HG03097 (cell line): ENCODE data around the gene CUX1.

Experiments
- ATAC-seq: cut with Tn5 transposase; IDR thresholded peaks from one replicate; pipeline ENCODE4 v1.9.1; 2021; ENCODE audit not compliant: unreplicated experiment, low FRiP score

Gene CUX1

GRCh38 chr7:102196028-102196427 is 378.6 kb downstream of the CUX1 start:
- ATAC-seq: no peak

DNA sequence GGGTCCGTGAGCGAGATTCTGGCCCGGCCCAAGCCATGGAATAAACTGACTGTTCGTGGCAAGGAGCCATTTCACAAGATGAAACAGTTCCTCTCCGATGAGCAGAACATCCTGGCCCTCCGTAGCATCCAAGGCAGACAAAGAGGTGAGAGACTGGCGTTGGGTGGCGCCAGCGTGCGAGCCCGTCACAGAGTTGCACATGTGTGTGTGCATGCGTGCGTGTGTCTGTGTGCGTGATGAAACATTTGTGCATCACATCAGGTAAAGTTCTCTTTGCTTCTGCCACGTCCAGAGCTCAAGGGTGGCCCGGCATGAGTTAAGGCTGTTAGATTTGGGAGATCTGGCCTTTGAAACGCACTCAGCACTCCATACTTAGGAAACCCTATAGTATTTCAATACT is 379.7 kb downstream of the CUX1 start:
- ATAC-seq: no peak

DNA sequence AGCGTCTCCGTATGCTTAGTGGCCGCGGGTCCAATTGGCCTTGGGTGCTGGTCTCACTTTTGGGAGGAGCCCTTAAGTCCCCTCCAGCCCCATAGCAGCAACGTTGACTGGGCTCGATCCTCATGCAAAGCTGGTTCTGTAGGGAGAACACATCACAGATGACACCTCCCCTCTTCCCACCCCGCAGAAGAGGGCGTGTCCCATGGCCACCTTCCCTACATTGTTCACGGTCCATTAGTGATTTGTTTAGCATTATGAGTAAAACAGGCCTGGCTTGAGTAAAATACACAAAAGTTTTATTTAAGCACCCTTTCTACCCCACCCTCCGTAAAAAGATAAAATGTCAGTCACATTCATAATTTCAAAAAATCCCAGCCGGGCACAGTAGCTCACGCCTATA is 380.2 kb downstream of the CUX1 start:
- ATAC-seq: no peak

DNA sequence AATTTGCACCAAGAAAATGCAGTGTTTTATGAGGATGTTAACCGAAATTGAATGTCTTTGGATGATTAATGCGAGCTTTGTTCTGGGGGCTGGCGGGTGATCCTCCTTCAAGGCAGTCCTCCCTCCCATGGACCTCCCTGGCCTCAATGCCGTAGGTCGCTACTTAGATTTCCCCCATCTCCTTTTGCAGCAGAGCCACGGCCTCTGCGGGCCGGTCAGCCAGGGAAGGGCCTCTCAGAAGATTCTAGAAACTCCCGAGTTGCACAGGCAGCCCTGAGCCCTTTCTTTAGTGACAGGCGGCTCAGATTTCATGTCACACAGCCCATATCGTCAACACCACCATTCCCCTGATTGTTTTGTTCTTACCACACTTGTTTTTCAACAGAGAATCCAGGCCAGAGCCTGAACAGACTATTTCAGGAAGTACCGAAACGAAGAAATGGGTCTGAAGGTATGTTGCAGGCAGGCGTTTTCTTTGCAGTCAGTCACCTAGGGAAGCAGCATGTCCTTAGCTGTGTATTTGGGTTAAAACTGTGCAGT is 381.1 kb downstream of the CUX1 start:
- no peak for ATAC-seq

DNA sequence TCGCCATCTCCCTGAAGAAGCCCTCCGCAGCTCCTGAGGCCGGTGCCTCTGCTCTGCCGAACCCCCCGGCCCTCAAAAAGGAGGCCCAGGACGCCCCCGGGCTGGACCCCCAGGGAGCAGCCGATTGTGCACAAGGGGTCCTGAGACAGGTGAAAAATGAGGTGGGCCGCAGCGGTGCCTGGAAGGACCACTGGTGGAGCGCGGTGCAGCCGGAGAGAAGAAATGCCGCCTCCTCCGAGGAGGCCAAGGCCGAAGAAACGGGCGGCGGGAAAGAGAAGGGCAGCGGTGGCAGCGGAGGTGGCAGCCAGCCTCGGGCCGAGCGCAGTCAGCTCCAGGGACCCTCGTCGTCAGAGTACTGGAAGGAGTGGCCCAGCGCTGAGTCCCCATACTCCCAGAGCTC is 384.1 kb downstream of the CUX1 start:
- ATAC-seq: no peak

- ATAC-seq: no peak
Observed at GRCh38 chr7:102202556-102202955, 385.1 kb downstream of the CUX1 start.

- ATAC-seq: no peak
Observed at GRCh38 chr7:102203218-102203617, 385.8 kb downstream of the CUX1 start.

DNA sequence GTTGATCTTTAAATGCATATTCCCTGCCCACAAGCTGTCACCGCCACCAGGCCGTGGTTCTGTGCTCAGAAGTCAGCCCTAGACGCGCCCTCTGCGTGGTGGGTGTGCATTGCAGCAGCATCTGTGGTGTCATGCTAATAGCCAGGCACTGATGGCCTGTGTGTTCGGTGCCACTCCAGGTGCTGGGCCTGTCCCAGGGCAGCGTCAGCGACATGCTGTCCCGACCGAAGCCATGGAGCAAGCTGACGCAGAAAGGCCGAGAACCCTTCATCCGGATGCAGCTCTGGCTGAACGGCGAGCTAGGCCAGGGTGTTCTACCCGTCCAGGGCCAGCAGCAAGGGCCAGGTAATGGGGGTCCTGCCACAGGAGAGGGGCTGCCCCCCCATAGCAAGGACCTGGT is 386.8 kb downstream of the CUX1 start:
- ATAC-seq: no peak

- no peak for ATAC-seq
Observed at GRCh38 chr7:102205915-102206314, 388.5 kb downstream of the CUX1 start.

DNA sequence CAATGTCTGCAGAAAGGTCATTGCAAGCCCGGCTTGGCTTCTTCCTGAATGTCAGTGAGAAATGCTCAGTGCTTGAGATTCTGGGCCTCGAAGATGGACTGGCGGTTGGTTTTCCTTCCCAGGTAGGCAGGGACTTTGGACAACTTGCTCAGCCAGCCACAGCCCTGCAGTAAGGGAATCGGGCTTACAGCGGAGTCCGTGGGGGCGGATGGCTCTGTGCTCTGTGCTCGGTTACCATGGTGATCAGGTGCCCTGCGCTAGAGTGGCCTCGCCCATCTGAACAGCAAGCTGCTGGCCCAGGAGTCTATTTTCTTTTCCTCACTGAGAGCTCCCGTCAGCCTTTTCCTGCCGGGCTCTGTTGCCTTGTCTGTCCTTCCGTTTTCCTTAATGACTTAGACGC is 391.4 kb downstream of the CUX1 start:
- ATAC-seq: no peak

DNA sequence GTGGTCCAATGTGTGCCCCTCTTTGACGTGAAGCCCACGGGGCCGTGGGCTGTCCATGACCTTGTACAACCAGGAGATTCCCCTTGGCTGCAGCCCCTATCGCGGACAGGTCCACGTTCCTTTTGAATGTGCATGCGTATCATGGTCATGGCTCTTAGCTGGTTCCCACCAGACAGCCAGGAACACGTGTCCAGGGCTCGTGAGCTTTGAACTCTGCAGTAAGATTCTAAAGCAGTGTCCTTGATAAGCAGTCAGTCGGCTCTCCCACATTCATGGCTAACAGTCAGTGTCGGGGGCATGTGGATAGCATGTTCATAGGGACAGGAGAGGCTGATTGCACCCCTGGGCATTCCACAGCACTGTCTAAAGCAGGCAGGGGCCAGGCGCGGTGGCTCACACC is 393.4 kb downstream of the CUX1 start:
- no peak for ATAC-seq

- ATAC-seq: no peak
Observed at GRCh38 chr7:102211590-102212550, 394.4 kb downstream of the CUX1 start.

DNA sequence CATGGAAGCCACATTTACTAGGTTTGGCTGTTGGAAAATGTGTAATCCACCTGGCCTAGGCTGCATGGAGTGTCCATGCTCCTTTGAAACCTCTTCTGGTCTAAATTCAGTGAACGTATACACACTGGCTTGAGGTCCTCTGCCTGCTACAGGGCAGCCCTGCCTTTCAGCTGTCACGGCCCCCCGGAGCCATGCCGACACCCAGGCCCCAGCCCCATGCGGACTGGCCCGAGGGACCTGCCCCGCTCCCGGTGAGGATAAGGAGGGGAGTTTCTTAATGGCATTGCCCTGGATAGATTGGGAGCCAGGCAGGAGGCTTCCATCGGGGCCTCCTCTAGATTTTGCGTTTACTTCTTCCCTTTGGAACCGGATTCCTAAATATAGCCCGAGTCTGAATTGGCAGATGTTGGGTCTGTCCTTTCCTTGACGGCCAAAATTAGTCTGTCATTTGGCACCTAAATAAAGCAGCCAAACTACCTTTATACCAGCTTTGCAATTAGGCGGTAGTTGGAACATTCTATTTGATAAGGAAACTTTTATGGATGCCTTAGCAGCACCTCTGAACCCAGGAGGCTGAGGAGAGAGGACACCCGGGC is 397.1 kb downstream of the CUX1 start:
- no peak for ATAC-seq

GRCh38 chr7:102215256-102215655 is 397.8 kb downstream of the CUX1 start:
- ATAC-seq: no peak

DNA sequence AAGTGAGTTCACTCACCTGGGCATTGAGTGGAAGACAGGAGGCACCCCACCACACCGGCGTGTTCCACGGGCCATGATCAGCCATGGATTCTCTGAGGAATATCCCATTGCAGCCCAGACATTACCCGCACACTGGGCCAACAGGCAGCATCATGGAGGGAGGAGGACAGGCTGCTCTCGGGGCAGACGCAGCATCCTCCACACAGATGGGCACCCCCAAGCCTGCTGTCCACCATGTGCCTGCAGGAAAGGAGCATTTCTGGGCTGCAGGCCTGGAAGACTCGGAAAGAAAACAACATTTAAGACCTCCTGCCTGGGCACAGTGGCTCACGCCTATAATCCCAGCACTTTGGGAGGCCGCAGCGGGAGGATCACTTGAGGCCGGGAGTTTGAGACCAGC is 398.3 kb downstream of the CUX1 start:
- no peak for ATAC-seq

DNA sequence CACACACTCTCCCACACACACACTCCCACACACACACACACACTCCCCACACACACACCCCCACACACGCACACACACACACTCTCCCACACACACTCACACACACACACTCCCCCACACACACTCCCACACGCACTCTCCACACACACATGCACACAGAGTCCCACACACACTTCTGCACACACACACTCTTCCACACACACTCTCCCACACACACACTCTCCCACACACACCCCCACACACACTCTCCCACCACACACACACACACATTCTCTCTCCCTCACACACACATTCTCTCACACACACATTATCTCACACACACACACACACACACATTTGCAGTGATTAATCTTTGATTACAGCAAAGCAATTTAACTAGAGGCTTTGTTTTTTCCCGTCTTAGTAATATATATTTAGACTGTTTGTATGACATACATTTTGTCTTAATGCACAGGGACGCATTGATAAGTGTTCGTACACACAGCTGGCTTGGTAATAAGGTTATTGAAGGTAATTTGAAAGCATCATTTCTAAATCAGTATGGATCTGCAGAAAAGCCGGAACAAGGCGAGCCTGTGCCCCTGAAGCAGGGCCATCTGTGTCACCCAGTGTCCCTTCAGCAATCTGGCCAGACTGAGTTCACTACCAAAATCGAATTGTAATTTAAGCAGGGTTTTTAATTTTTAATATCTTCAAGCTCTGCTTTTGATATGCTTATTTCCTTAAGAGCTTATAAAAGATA is 399.3 kb downstream of the CUX1 start:
- ATAC-seq: no peak

- ATAC-seq: no peak
Observed at GRCh38 chr7:102220229-102220850, 402.9 kb downstream of the CUX1 start.

GRCh38 chr7:102220960-102221800 is 403.8 kb downstream of the CUX1 start:
- ATAC-seq: no peak

- no peak for ATAC-seq
Observed at GRCh38 chr7:102221961-102222360, 404.5 kb downstream of the CUX1 start.

- ATAC-seq: no peak
Observed at GRCh38 chr7:102222445-102222844, 405.0 kb downstream of the CUX1 start.
